Adipocyte (in vitro differentiated cells): ENCODE data around the gene MED1.

Experiments
- DNase-seq: peaks from one replicate; pipeline ENCODE4 v3.0.0-alpha.2; 2015; ENCODE audit warnings: low read depth
- H3K27me3 ChIP-seq: replicated peaks from 2 replicates; pipeline ENCODE4 v1.7.0; 2013; ENCODE audit warnings: mild to moderate bottlenecking, low read length, moderate library complexity; ENCODE audit not compliant: control insufficient read depth, insufficient read depth
- H3K36me3 ChIP-seq: 2 replicates; pipeline ENCODE4 v1.7.0; 2013; ENCODE audit warnings: low read length, mild to moderate bottlenecking, moderate library complexity; ENCODE audit not compliant: control insufficient read depth, insufficient read depth, severe bottlenecking
- H3K4me1 ChIP-seq: 2 replicates; pipeline ENCODE4 v1.7.0; 2013; ENCODE audit warnings: mild to moderate bottlenecking, low read length, moderate library complexity; ENCODE audit not compliant: control insufficient read depth, insufficient read depth
- H3K4me3 ChIP-seq: 2 replicates; pipeline ENCODE4 v1.7.0; 2013; ENCODE audit warnings: mild to moderate bottlenecking, low read length, moderate library complexity
- H3K9ac ChIP-seq: 2 replicates; pipeline ENCODE4 v1.7.0; 2013; ENCODE audit warnings: mild to moderate bottlenecking, low read length, moderate library complexity
- H3K9me3 ChIP-seq: 2 replicates; pipeline ENCODE4 v1.7.0; 2013; ENCODE audit warnings: mild to moderate bottlenecking, low read length, moderate library complexity; ENCODE audit not compliant: control insufficient read depth

Gene MED1

GRCh38 chr17:39357986-39358385, 93.1 kb downstream of the MED1 start:
- Histone ChIP-seq H3K27me3 (no peaks in the 10 kb centered on the region), H3K4me1 (peaks cover 7% of the 10 kb centered on the region), H3K9ac (no peak overlapping the region), H3K9me3 (no peaks in the 10 kb centered on the region), H3K4me3 (no peak overlapping the region), H3K36me3 (no peaks in the 10 kb centered on the region)
- no peak for DNase-seq

GRCh38 chr17:39357488-39357887, 93.6 kb downstream of the MED1 start:
- no peak for DNase-seq
- Histone ChIP-seq H3K9ac (no peak overlapping the region), H3K36me3 (no peaks in the 10 kb centered on the region), H3K9me3 (no peaks in the 10 kb centered on the region), H3K4me3 (no peak overlapping the region), H3K4me1 (peaks cover 10% of the 10 kb centered on the region), H3K27me3 (no peaks in the 10 kb centered on the region)
